SK-N-SH (cell line): Measurements from ENCODE around the gene BTG2.

ENCODE experiments used
- CTCF ChIP-seq: fragments of 200-600 bp; sonication (generic); IDR thresholded peaks from 2 replicates; pipeline ENCODE4 v1.6.1; 2017; ENCODE audit warnings: antibody characterized with exemption, mild to moderate bottlenecking, moderate library complexity
- EP300 ChIP-seq, 2 experiments: IDR thresholded peaks; 2 replicates each; pipeline versions ENCODE4 v1.4.0 to v1.6.1; 2012; ENCODE audit warnings: borderline replicate concordance in 1 of 2, low read depth in 1 of 2, low read length in 1 of 2
- RCOR1 ChIP-seq: fragments of 150-350 bp; IDR thresholded peaks from 2 replicates; pipeline ENCODE4 v1.6.1; 2017; ENCODE audit warnings: antibody characterized with exemption, low read length
- SMC3 ChIP-seq: IDR thresholded peaks from 2 replicates; pipeline ENCODE4 v1.6.1; 2012; ENCODE audit warnings: low read depth, low read length, improper control_type of control experiment

- TF ChIP-seq SMC3 (no peak), EP300 (IDR thresholded peaks at IDR 0.05; ENCODE audit: borderline replicate concordance in 1 of 2, low read depth in 1 of 2, low read length in 1 of 2) (no peak), CTCF (no peak), RCOR1 (no peak)
These were observed 39.8 kb upstream of the BTG2 start for GRCh38 chr1:203265541-203265940.
